ENCODE results near the gene KCND3.

- no peak for TF ChIP-seq CTCF (IDR thresholded peaks at IDR 0.05)
- no peak for TF ChIP-seq ZFX (IDR thresholded peaks at IDR 0.05; ENCODE audit: borderline replicate concordance)
Observed at GRCh38 chr1:111955755-111956154, 33.7 kb downstream of the KCND3 start.

All from 22Rv1 (cell line).